GM12878 (cell line): ENCODE measurements around the gene HYAL1. TPM values are rescaled to one million over a fixed set of nuclear protein-coding genes. Genes with fewer than 3 reads are reported as not detected.

Experiments used
- ATAC-seq: fragments of 200-7000 bp; cut with Tn5 transposase; 3 replicates; pipeline ENCODE4 v1.9.1; 2020; ENCODE audit warnings: mild to moderate bottlenecking, moderate library complexity
- BruUV-seq: library from RNA; stranded (reverse); fragments of 400-500 nt; replicated peaks from 2 replicates; lab custom pipeline; 2021; lab: Mats Ljungman, UMichigan
- CTCF ChIA-PET: fragments of 300-600 bp; sonication (Branson Sonifier 250); formaldehyde crosslinking; extraction: SDS; loops from one replicate; lab custom pipeline; 2021; ENCODE audit warnings: inconsistent platforms; lab: Yijun Ruan, JAX
- POLR2A ChIA-PET: fragments of 350-600 bp; formaldehyde crosslinking; extraction: SDS; loops from one replicate; lab custom pipeline; 2021; ENCODE audit warnings: inconsistent platforms; lab: Charles Lee
- RAD21 ChIA-PET: fragments of 300-600 bp; sonication (Branson Sonifier 250); formaldehyde crosslinking; loops from one replicate; lab custom pipeline; 2023; ENCODE audit warnings: antibody characterized with exemption; ENCODE audit not compliant: unreplicated experiment; lab: Charles Lee
- SMC1A ChIA-PET: fragments of 300-600 bp; sonication (Branson Sonifier 250); formaldehyde crosslinking; loops from one replicate; lab custom pipeline; 2023; ENCODE audit not compliant: unreplicated experiment, uncharacterized antibody; lab: Charles Lee
- DNase-seq: peaks from one replicate; pipeline ENCODE4 v3.0.0-alpha.2; 2011; ENCODE audit warnings: low read depth, low spot score
- FAIRE-seq: peaks from 3 replicates; lab custom pipeline; 2011; peaks lifted over from hg19 to GRCh38; lab: Jason Lieb, UNC
- H2AFZ ChIP-seq: 2 replicates; pipeline ENCODE4 v1.6.0; 2011; ENCODE audit warnings: low read depth, low read length, control low read depth; ENCODE audit not compliant: control insufficient read depth
- H3K27ac ChIP-seq: 2 replicates; pipeline ENCODE4 v1.5.1; 2011; ENCODE audit warnings: control low read depth; ENCODE audit not compliant: control insufficient read depth, insufficient read depth
- H3K27me3 ChIP-seq, 2 experiments: replicated peaks in 1 of 2; 2 replicates each; pipeline versions ENCODE4 v1.6.0 to v1.6.1; 2011; ENCODE audit warnings: low read length in 1 of 2; ENCODE audit not compliant: control insufficient read depth in 2 of 2, insufficient read depth in 2 of 2
- H3K36me3 ChIP-seq, 2 experiments: 2 replicates each; pipeline ENCODE4 v1.5.1; 2011; ENCODE audit warnings: low read length in 1 of 2; ENCODE audit not compliant: control insufficient read depth in 2 of 2, insufficient read depth in 2 of 2
- H3K4me1 ChIP-seq: 2 replicates; pipeline ENCODE4 v1.6.1; 2011; ENCODE audit warnings: mild to moderate bottlenecking, low read length, moderate library complexity, mixed read lengths; ENCODE audit not compliant: control insufficient read depth, insufficient read depth
- H3K4me2 ChIP-seq: 2 replicates; pipeline ENCODE4 v1.6.0; 2011; ENCODE audit warnings: control low read depth; ENCODE audit not compliant: control insufficient read depth, insufficient read depth
- H3K4me3 ChIP-seq: fragments of 200-600 bp; sonication (generic); 2 replicates; pipeline ENCODE4 v1.5.1; 2016
- H3K79me2 ChIP-seq: 2 replicates; pipeline ENCODE4 v1.6.0; 2011; ENCODE audit warnings: low read length; ENCODE audit not compliant: control insufficient read depth, insufficient read depth
- H3K9ac ChIP-seq: 2 replicates; pipeline ENCODE4 v1.8.0; 2011; ENCODE audit warnings: low read length, control low read depth, mixed read lengths; ENCODE audit not compliant: control insufficient read depth, insufficient read depth
- H3K9me3 ChIP-seq: replicated peaks from 3 replicates; pipeline ENCODE4 v1.5.1; 2011; ENCODE audit warnings: mild to moderate bottlenecking, low read length; ENCODE audit not compliant: control insufficient read depth, insufficient read depth
- H4K20me1 ChIP-seq: 2 replicates; pipeline ENCODE4 v1.6.0; 2011; ENCODE audit not compliant: control insufficient read depth, insufficient read depth
- ATF7 ChIP-seq: fragments of 450-650 bp; IDR thresholded peaks from 2 replicates; pipeline ENCODE4 v1.6.1; 2016; ENCODE audit warnings: low read depth, mild to moderate bottlenecking
- KAT2A ChIP-seq: conservative IDR thresholded peaks from 2 replicates; pipeline ENCODE4 v1.6.1; 2011; ENCODE audit warnings: low read depth, low read length; ENCODE audit not compliant: control insufficient read depth
- RAD51 ChIP-seq: fragments of 450-650 bp; IDR thresholded peaks from 2 replicates; pipeline ENCODE4 v1.6.1; 2016; ENCODE audit warnings: moderate library complexity, mild to moderate bottlenecking, inconsistent platforms
- RBBP5 ChIP-seq: fragments of 200-600 bp; sonication (generic); conservative IDR thresholded peaks from 2 replicates; pipeline ENCODE4 v1.6.1; 2016
- RUNX3 ChIP-seq: IDR thresholded peaks from 2 replicates; pipeline ENCODE4 v1.6.1; 2012; ENCODE audit warnings: low read length, inconsistent platforms
- SIN3A ChIP-seq: IDR thresholded peaks from 2 replicates; pipeline ENCODE4 v1.6.1; 2012; ENCODE audit warnings: low read depth, low read length, improper control_type of control experiment
- SPI1 ChIP-seq: IDR thresholded peaks from 2 replicates; pipeline ENCODE4 v1.6.1; 2011; ENCODE audit warnings: low read depth, mild to moderate bottlenecking, low read length, moderate library complexity, borderline replicate concordance; ENCODE audit not compliant: insufficient read depth
- ZNF592 ChIP-seq: fragments of 450-650 bp; IDR thresholded peaks from 2 replicates; pipeline ENCODE4 v1.6.1; 2017; ENCODE audit warnings: mild to moderate bottlenecking, moderate library complexity
- ZNF687 ChIP-seq: fragments of 450-650 bp; IDR thresholded peaks from 2 replicates; pipeline ENCODE4 v1.6.1; 2017; ENCODE audit warnings: mild to moderate bottlenecking, moderate library complexity
- WGBS: methylation state at CpG from one replicate; pipeline ENCODE4 v1.1.6; 2016; ENCODE audit warnings: low lambda C conversion rate; ENCODE audit not compliant: insufficient replicate concordance, insufficient coverage; ENCODE audit errors: missing lambda C conversion rate; 5-methylcytosine and 5-hydroxymethylcytosine counted together
- in situ Hi-C: fragments of 300-500 bp; cut with MboI; formaldehyde crosslinking; loops from 9 replicates; pipeline ENCODE4 v1.14.3; 2018; ENCODE audit warnings: mixed read lengths
- intact Hi-C: fragments of 100-400 bp; cut with micrococcal nuclease; formaldehyde crosslinking; loops from one replicate; pipeline ENCODE4 v1.14.2; 2022; ENCODE audit not compliant: unreplicated experiment
- polyA plus RNA-seq, 11 experiments: library from polyadenylated mRNA; depleted of rRNA in 4 of 11; unstranded in 6 of 11; stranded (reverse) in 5 of 11; fragments of >200 nt; fragmentation: Nextera tagmentation in 4 of 11; fragmentation: Illumina TruSeq in 1 of 11; extraction: Ambion mirVana in 4 of 11; extraction: Trizol in 1 of 11; gene quantifications; 1 replicate in 1 of 11; 2 replicates in 10 of 11; pipeline versions ENCODE4 v1.2.1 to v1.2.3, GENCODE V29; 2011 to 2016; ENCODE audit warnings: inconsistent platforms in 2 of 11, missing spikeins in 2 of 11, low read depth in 1 of 11
- total RNA-seq, 4 experiments: library from RNA; depleted of rRNA in 3 of 4; stranded (reverse); fragments of >200 nt in 3 of 4; fragmentation: Illumina TruSeq in 1 of 4; extraction: Trizol in 1 of 4; gene quantifications; 2 replicates each; pipeline versions ENCODE4 v1.2.1 to v1.2.3, GENCODE V29; 2013 to 2021

The HYAL1 gene
- total and polyA plus RNA-seq, 10 of the 15 experiments (the other 5 are each of a cell fraction or from before 2014, with no cell fraction given) = 0.04 to 0.55 (median 0.18) TPM; not detected in 2

- TF ChIP-seq RAD51 (no peak), RUNX3 (no peak), SPI1 (no peak), ZNF592 (no peak), ATF7 (no peak), ZNF687 (no peak), SIN3A (no peak), RBBP5 (no peak), KAT2A (no peak)
- Histone ChIP-seq H3K36me3 (no peaks in the 10 kb centered on the region), H3K4me3 (no peak overlapping the region), H3K27ac (no peak overlapping the region), H4K20me1 (no peaks in the 10 kb centered on the region), H3K4me1 (peaks cover 1% of the 10 kb centered on the region), H3K79me2 (no peaks in the 10 kb centered on the region), H3K4me2 (no peak overlapping the region), H3K9me3 (no peaks in the 10 kb centered on the region), H3K27me3 (peaks cover 0 to 4% of the 10 kb centered on the region in 2 experiments; a peak in 1 of 4 replicates), H2AFZ (no peak overlapping the region), H3K9ac (no peak overlapping the region)
- DNase-seq (no peak), FAIRE-seq (no peak), ATAC-seq (no peak)
- SMC1A ChIA-PET = no interaction called here
- POLR2A ChIA-PET = no interaction called here
- RAD21 ChIA-PET = no interaction called here
- CTCF ChIA-PET = interaction anchor here (1.9 kb wide), 1 partner anchor 39 kb away, joined by 6 read pairs; no protein-coding TSS in a partner anchor
- WGBS = 36% methylated on average over 6 of the region's 6 CpGs
- no TSS peak for BruUV-seq
- intact Hi-C loops (no loop called here), in situ Hi-C loops (no loop called here)
Observed at GRCh38 chr3:50266017-50266416, 37.4 kb downstream of the HYAL1 start.
